ENCODE results near the gene RNF112.

The RNF112 gene

DNA sequence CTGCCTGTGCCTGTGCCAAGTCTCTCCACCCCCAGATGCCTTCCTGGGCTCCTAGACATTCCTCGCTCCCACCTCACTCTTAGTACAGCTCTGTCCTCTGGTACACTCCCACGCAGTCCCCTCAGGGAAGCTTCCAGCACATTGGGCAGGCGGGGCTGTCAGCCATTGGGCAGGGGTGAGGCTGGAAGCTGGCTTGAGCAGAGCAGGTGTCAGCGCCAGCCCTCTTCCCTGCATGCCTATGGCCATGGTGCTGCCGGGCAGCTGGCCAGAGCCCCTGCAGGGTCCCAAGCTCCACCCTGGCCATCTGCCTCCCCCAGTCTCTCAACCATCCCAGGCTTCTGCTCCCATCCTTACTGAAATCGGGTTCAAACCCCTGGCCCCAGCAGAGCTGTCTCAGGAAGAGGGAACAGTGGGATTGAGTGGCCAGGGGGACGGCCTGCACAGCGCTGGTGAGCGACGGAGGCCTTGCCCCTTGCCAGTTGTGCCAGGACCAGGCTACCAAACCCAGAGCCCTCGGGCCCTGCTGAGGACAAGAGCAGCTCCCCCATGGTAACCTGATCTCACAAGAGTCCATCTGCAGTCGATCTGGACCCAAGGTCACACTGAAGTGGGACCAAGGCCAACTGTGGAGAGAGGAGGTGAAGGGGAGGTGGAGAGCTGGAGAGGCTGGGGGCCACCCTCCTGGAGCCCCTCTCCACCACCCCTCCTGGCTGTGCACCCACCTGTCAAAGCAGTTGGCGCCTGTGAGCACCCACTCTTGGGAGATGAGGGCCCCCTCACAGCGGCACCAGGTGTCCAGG, 46.1 kb upstream of the RNF112 start (continued):
- TF ChIP-seq ZIC2 (tag by site-specific recombination; IDR thresholded peaks at IDR 0.05) (no peak), EGR2 (tag by site-specific recombination; IDR thresholded peaks at IDR 0.05; ENCODE audit: low read depth) (peak; percentile 93), ZNF214 (tag by site-specific recombination; IDR thresholded peaks at IDR 0.05; ENCODE audit: borderline replicate concordance) (no peak), KLF8 (tag by site-specific recombination; IDR thresholded peaks at IDR 0.05) (no peak)

GRCh38 chr17:19365499-19365817, 45.6 kb upstream of the RNF112 start:
- Histone ChIP-seq H3K36me3 (ENCODE audit: control insufficient read depth in 2 of 2, insufficient read depth in 1 of 2, low read length in 2 of 2) (no peaks in the 10 kb centered on the region), H3K27ac (ENCODE audit: extremely low read depth, low read depth, low read length) (no peak overlapping the region), H3K9me3 (ENCODE audit: control insufficient read depth, insufficient read depth, low read depth, low read length) (no peaks in the 10 kb centered on the region), H3K4me1 (ENCODE audit: control insufficient read depth, insufficient read depth, low read length) (peaks cover 5% of the 10 kb centered on the region), H3K4me3 (ENCODE audit: low read depth, low read length) (no peak overlapping the region)
- ChIA-PET POLR2A (interaction anchor here (0.6 to 0.9 kb wide), 2 partner anchors 84 to 141 kb away, joined by 3 read pairs; no protein-coding TSS in a partner anchor), CTCF (interaction anchor here (0.6 to 5.6 kb wide), 8 partner anchors 12 to 398 kb away, joined by 3 to 156 read pairs (median 5); partner anchors contain the start of gene MAPK7)
- TF ChIP-seq ZNF843 (tag by site-specific recombination; IDR thresholded peaks at IDR 0.05) (no peak), ZNF530 (tag by site-specific recombination; IDR thresholded peaks at IDR 0.05; ENCODE audit: low read depth) (no peak), ZNF16 (tag by site-specific recombination; IDR thresholded peaks at IDR 0.05; ENCODE audit: low read depth) (no peak), ZNF416 (tag by site-specific recombination; IDR thresholded peaks at IDR 0.05) (no peak), ZNF266 (tag by site-specific recombination; IDR thresholded peaks at IDR 0.05; ENCODE audit: low read depth) (no peak), BCL11A (tag by site-specific recombination; IDR thresholded peaks at IDR 0.05; ENCODE audit: low read depth) (no peak), ZNF112 (tag by site-specific recombination; IDR thresholded peaks at IDR 0.05) (no peak), ZNF138 (tag by site-specific recombination; IDR thresholded peaks at IDR 0.05; ENCODE audit: borderline replicate concordance) (no peak), ZNF366 (tag by site-specific recombination; conservative IDR thresholded peaks at IDR 0.05) (no peak), ZNF521 (tag by site-specific recombination; IDR thresholded peaks at IDR 0.05) (no peak), OSR2 (tag by site-specific recombination; IDR thresholded peaks at IDR 0.05) (no peak), ZSCAN16 (tag by site-specific recombination; IDR thresholded peaks at IDR 0.05) (no peak)

GRCh38 chr17:19365833-19366636, 45.0 kb upstream of the RNF112 start:
- no peaks in the 10 kb centered on the region for H3K9me3 ChIP-seq (ENCODE audit: control insufficient read depth, insufficient read depth, low read depth, low read length)
- ChIA-PET CTCF (interaction anchor here (0.6 to 5.6 kb wide), 8 partner anchors 12 to 397 kb away, joined by 3 to 156 read pairs (median 4); partner anchors contain the start of gene MAPK7), POLR2A (interaction anchor here (0.6 to 0.9 kb wide), 2 partner anchors 83 to 141 kb away, joined by 3 read pairs; no protein-coding TSS in a partner anchor)
- H3K4me1 ChIP-seq (ENCODE audit: control insufficient read depth, insufficient read depth, low read length), result peaks cover 5% of the 10 kb centered on the region
- no peak overlapping the region for H3K4me3 ChIP-seq (ENCODE audit: low read depth, low read length)
- no peak for TF ChIP-seq ZNF426 (tag by site-specific recombination; IDR thresholded peaks at IDR 0.05)
- peak; percentile 86 for TF ChIP-seq ZFP3 (tag by site-specific recombination; IDR thresholded peaks at IDR 0.05; ENCODE audit: low read depth)
- H3K36me3 ChIP-seq (ENCODE audit: control insufficient read depth in 2 of 2, insufficient read depth in 1 of 2, low read length in 2 of 2), result no peaks in the 10 kb centered on the region
- H3K27ac ChIP-seq (ENCODE audit: extremely low read depth, low read depth, low read length), result no peak overlapping the region

- Histone ChIP-seq H3K9me3 (ENCODE audit: control insufficient read depth, insufficient read depth, low read depth, low read length) (no peaks in the 10 kb centered on the region), H3K4me3 (ENCODE audit: low read depth, low read length) (no peak overlapping the region), H3K27ac (ENCODE audit: extremely low read depth, low read depth, low read length) (no peak overlapping the region), H3K4me1 (ENCODE audit: control insufficient read depth, insufficient read depth, low read length) (peaks cover 4% of the 10 kb centered on the region), H3K36me3 (ENCODE audit: control insufficient read depth in 2 of 2, insufficient read depth in 1 of 2, low read length in 2 of 2) (no peaks in the 10 kb centered on the region)
- ChIA-PET CTCF (interaction anchor here (0.6 to 5.6 kb wide), 4 partner anchors 11 to 951 kb away, joined by 3 to 156 read pairs (median 6); partner anchors contain the start of gene MAPK7), POLR2A (no interaction called here)
- TF ChIP-seq EGR2 (tag by site-specific recombination; IDR thresholded peaks at IDR 0.05; ENCODE audit: low read depth) (no peak), ZNF138 (tag by site-specific recombination; IDR thresholded peaks at IDR 0.05; ENCODE audit: borderline replicate concordance) (no peak), ZNF514 (tag by site-specific recombination; IDR thresholded peaks at IDR 0.05) (no peak), ZNF571 (tag by site-specific recombination; IDR thresholded peaks at IDR 0.05) (no peak), ZNF112 (tag by site-specific recombination; IDR thresholded peaks at IDR 0.05) (no peak), ZIC2 (tag by site-specific recombination; IDR thresholded peaks at IDR 0.05) (no peak), TRIM28 (IDR thresholded peaks at IDR 0.05; ENCODE audit: borderline replicate concordance, low read length) (no peak), ZNF664 (tag by site-specific recombination; IDR thresholded peaks at IDR 0.05) (no peak), ZNF585B (tag by site-specific recombination; IDR thresholded peaks at IDR 0.05) (no peak), SCRT1 (tag by site-specific recombination; IDR thresholded peaks at IDR 0.05; ENCODE audit: borderline replicate concordance) (no peak), ZNF580 (tag by site-specific recombination; IDR thresholded peaks at IDR 0.05) (no peak)
- TF ChIP-seq, protein P1, sequence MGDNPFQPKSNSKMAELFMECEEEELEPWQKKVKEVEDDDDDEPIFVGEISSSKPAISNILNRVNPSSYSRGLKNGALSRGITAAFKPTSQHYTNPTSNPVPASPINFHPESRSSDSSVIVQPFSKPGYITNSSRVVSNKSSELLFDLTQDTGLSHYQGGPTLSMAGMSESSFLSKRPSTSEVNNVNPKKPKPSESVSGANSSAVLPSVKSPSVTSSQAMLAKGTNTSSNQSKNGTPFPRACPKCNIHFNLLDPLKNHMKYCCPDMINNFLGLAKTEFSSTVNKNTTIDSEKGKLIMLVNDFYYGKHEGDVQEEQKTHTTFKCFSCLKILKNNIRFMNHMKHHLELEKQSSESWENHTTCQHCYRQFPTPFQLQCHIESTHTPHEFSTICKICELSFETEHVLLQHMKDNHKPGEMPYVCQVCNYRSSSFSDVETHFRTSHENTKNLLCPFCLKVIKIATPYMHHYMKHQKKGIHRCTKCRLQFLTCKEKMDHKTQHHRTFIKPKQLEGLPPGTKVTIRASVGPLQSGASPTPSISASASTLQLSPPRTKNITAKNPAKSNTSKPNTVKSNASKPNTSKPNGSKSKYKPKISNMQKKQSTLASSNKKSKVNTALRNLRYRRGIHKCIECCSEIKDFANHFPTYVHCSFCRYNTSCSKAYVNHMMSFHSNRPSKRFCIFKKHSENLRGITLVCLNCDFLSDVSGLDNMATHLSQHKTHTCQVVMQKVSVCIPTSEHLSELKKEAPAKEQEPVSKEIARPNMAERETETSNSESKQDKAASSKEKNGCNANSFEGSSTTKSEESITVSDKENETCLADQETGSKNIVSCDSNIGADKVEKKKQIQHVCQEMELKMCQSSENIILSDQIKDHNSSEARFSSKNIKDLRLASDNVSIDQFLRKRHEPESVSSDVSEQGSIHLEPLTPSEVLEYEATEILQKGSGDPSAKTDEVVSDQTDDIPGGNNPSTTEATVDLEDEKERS (tag by site-specific recombination; IDR thresholded peaks at IDR 0.05), result no peak
Measured at GRCh38 chr17:19366637-19366972, 44.4 kb upstream of the RNF112 start.

Measured in HEK293 (cell line).